Muscle of back (tissue), 13 donors: ENCODE results near the gene CHN2. TPM values are rescaled to one million over a fixed set of nuclear protein-coding genes. Genes with fewer than 3 reads are reported as not detected.
A peak's percentile ranks its signal among the peaks of the same experiment; 100 is the strongest.

Experiments
- DNase-seq, 3 donors: peaks; one replicate each; pipeline versions ENCODE4 v3.0.0 to v3.0.0-alpha.2; 2013
- long read RNA-seq, 9 donors: transcript quantifications; one replicate each; lab custom pipeline, GENCODE V29; 2026
- polyA plus RNA-seq, 10 donors: library from polyadenylated mRNA; unstranded; fragments of 120-200 nt; gene quantifications; one replicate each; pipeline ENCODE4 v1.2.1, GENCODE V29; 2013; ENCODE audit not compliant: insufficient read length in 10 of 10

Gene CHN2
- polyA plus RNA-seq, result 10 to 100 TPM in 9 of 10 donors, 1 to 10 TPM in 1; 7.6 to 14.6 (median 11.3) TPM
- long read RNA-seq, donor 1, partial matches to known transcripts, result 0 of 2 reads
- long read RNA-seq, donor 1, other reads (novel, unspliced or antisense), result 0 of 2 reads
- long read RNA-seq, donor 2, result 0 reads
- long read RNA-seq, donor 3, result 0 reads
- long read RNA-seq, donor 4, partial matches to known transcripts, result 0 of 3 reads
- long read RNA-seq, donor 4, other reads (novel, unspliced or antisense), result 0 of 3 reads
- long read RNA-seq, donor 5, result 0 reads
- long read RNA-seq, donor 6, partial matches to known transcripts, result 0 of 1 reads
- long read RNA-seq, donor 6, other reads (novel, unspliced or antisense), result 0 of 1 reads
- long read RNA-seq, donor 7, partial matches to known transcripts, result 0 of 1 reads
- long read RNA-seq, donor 7, other reads (novel, unspliced or antisense), result 0 of 1 reads
- long read RNA-seq, donor 8, partial matches to known transcripts, result 0 of 2 reads
- long read RNA-seq, donor 8, other reads (novel, unspliced or antisense), result 0 of 2 reads
- long read RNA-seq, donor 9, partial matches to known transcripts, result 0 of 1 reads
- long read RNA-seq, donor 9, other reads (novel, unspliced or antisense), result 0 of 1 reads

- peak; percentile 12 to 84 (median 55) for DNase-seq
Observed at GRCh38 chr7:29194594-29195427, at the start of gene CHN2. TSS of gene CHN2 (plus strand) at chr7:29194775.

- DNase-seq, result no peak
Observed at GRCh38 chr7:29145553-29146056, 49.0 kb upstream of the CHN2 start.

- DNase-seq, result peak; percentile 41 to 71 (median 47)
Observed at GRCh38 chr7:29146057-29146706, 48.4 kb upstream of the CHN2 start, which contains the start of gene CPVL. TSS of gene CPVL (minus strand) at chr7:29146537. CDS start at chr7:29121061, 25,476 bp downstream.

- DNase-seq, result peak; percentile 46 to 57 (median 55)
Observed at GRCh38 chr7:29146888-29147609, 47.5 kb upstream of the CHN2 start.

- no peak for DNase-seq
Observed at GRCh38 chr7:29147821-29148220, 46.8 kb upstream of the CHN2 start.

- DNase-seq, result no peak
Observed at GRCh38 chr7:29149036-29149435, 45.5 kb upstream of the CHN2 start.

- no peak for DNase-seq
Observed at GRCh38 chr7:29150856-29151255, 43.7 kb upstream of the CHN2 start.

- DNase-seq, result no peak
Observed at GRCh38 chr7:29154076-29154475, 40.5 kb upstream of the CHN2 start.

GRCh38 chr7:29156907-29157452, 37.6 kb upstream of the CHN2 start:
- no peak for DNase-seq

GRCh38 chr7:29158795-29159423, 35.7 kb upstream of the CHN2 start:
- DNase-seq, result no peak

- DNase-seq, result no peak
Observed at GRCh38 chr7:29160080-29160479, 34.5 kb upstream of the CHN2 start.

GRCh38 chr7:29161231-29161630, 33.3 kb upstream of the CHN2 start:
- no peak for DNase-seq

- DNase-seq, result no peak
Observed at GRCh38 chr7:29162577-29162976, 32.0 kb upstream of the CHN2 start.

GRCh38 chr7:29163854-29164253, 30.7 kb upstream of the CHN2 start:
- DNase-seq, result no peak

- no peak for DNase-seq
Observed at GRCh38 chr7:29167721-29168120, 26.9 kb upstream of the CHN2 start.

GRCh38 chr7:29170781-29171180, 23.8 kb upstream of the CHN2 start:
- DNase-seq, result no peak

- DNase-seq, result no peak
Observed at GRCh38 chr7:29173458-29173857, 21.1 kb upstream of the CHN2 start.

GRCh38 chr7:29177963-29178600, 16.5 kb upstream of the CHN2 start:
- peak in 2 of 3 donors; percentile 14 to 46 for DNase-seq

- no peak for DNase-seq
Observed at GRCh38 chr7:29179115-29179514, 15.5 kb upstream of the CHN2 start.

GRCh38 chr7:29184599-29184998, 10.0 kb upstream of the CHN2 start:
- DNase-seq, result no peak
